ENCODE data around the gene TAF15.

Gene TAF15

DNA sequence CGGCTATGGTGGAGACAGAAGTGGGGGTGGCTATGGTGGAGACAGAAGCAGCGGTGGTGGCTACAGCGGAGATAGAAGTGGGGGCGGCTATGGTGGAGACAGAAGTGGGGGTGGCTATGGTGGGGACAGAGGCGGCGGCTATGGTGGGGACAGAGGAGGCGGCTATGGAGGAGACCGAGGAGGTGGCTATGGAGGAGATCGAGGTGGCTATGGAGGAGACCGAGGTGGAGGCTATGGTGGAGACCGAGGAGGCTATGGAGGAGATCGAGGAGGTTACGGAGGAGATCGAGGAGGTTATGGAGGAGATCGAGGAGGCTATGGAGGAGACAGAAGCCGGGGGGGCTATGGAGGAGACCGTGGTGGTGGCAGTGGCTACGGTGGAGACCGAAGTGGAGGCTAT lies 35.3 kb downstream of the TAF15 start:
- Histone ChIP-seq H3K4me1 (no peaks in the 10 kb centered on the region), H3K4me3 (no peak overlapping the region), H3K27me3 (no peaks in the 10 kb centered on the region), H3K27ac (no peak overlapping the region), H3K36me3 (peaks cover 69 to 98% (median 94%) of the 10 kb centered on the region in 3 donors), H3K9me3 (no peaks in the 10 kb centered on the region)
- TF ChIP-seq CTCF (IDR thresholded peaks at IDR 0.05): no peak
- DNase-seq: no peak
- intact Hi-C loops (cut with DNase I; ENCODE audit: low total_unique reads): no loop called here

- H3K36me3 ChIP-seq: peaks cover 56 to 92% (median 78%) of the 10 kb centered on the region in 3 donors
- TF ChIP-seq CTCF (IDR thresholded peaks at IDR 0.05): no peak
- intact Hi-C loops (cut with DNase I; ENCODE audit: low total_unique reads): no loop called here
- H3K4me1 ChIP-seq: no peaks in the 10 kb centered on the region
- no peak overlapping the region for H3K27ac ChIP-seq
- DNase-seq: no peak
- H3K4me3 ChIP-seq: no peak overlapping the region
- no peaks in the 10 kb centered on the region for H3K27me3 ChIP-seq
- no peaks in the 10 kb centered on the region for H3K9me3 ChIP-seq
Measured at GRCh38 chr17:35846055-35846809, 36.9 kb downstream of the TAF15 start.

- TF ChIP-seq CTCF (IDR thresholded peaks at IDR 0.05): no peak
- Histone ChIP-seq H3K9me3 (no peaks in the 10 kb centered on the region), H3K4me3 (no peak overlapping the region), H3K4me1 (no peaks in the 10 kb centered on the region), H3K27me3 (no peaks in the 10 kb centered on the region), H3K27ac (no peak overlapping the region), H3K36me3 (peaks cover 52 to 84% (median 75%) of the 10 kb centered on the region in 3 donors)
- intact Hi-C loops (cut with DNase I; ENCODE audit: low total_unique reads): no loop called here
- no peak for DNase-seq
Measured at GRCh38 chr17:35847006-35847405, 37.7 kb downstream of the TAF15 start.

DNA sequence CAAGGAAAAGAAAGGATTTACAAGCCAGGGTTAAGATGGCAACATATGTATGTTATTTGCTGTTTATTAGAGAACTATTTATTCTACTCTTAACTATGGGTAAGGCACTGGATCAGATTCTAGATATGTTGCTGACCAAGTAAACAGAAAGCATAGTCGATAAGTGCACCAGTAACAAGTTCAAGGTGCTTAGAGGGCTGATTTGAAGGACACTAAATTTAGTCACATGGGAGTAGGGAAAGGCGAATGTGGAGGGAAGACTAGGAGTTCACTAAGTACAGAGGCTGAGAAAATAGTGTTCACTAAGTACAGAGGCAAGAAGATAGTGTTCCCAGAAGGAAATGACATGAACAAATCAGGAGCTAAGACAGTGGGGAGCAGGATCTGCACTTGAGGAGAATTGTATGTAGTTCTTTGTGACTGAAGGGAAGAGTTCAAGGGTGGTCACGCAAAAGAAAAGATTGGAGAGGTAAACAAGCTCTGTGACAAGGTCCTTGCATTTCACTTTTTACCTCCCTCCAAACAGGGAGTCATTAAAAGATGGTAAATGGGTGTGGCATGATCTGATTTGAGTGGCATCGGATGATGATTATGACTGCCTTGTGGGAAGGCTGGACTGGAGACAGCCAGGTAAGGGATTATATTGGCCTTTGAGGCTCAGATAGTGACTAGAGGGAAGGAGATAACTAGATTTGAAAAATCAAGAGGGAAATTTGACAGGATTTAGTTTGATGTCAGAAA lies 38.5 kb downstream of the TAF15 start:
- DNase-seq: no peak
- H3K9me3 ChIP-seq: no peaks in the 10 kb centered on the region
- no peaks in the 10 kb centered on the region for H3K4me1 ChIP-seq
- H3K27ac ChIP-seq: no peak overlapping the region
- H3K36me3 ChIP-seq: peaks cover 45 to 81% (median 74%) of the 10 kb centered on the region in 3 donors
- intact Hi-C loops (cut with DNase I; ENCODE audit: low total_unique reads): no loop called here
- no peak for TF ChIP-seq CTCF (IDR thresholded peaks at IDR 0.05)
- no peak overlapping the region for H3K4me3 ChIP-seq
- no peaks in the 10 kb centered on the region for H3K27me3 ChIP-seq

- no peak for DNase-seq
- TF ChIP-seq CTCF (IDR thresholded peaks at IDR 0.05): peak; percentile 46 to 58
- no peaks in the 10 kb centered on the region for H3K27me3 ChIP-seq
- H3K9me3 ChIP-seq: no peaks in the 10 kb centered on the region
- H3K4me1 ChIP-seq: no peaks in the 10 kb centered on the region
- intact Hi-C loops (cut with DNase I; ENCODE audit: low total_unique reads): no loop called here
- H3K36me3 ChIP-seq: peaks cover 26 to 69% (median 59%) of the 10 kb centered on the region in 3 donors
- H3K4me3 ChIP-seq: no peak overlapping the region
- no peak overlapping the region for H3K27ac ChIP-seq
Measured at GRCh38 chr17:35849469-35850348, 40.4 kb downstream of the TAF15 start.
